Stimulated activated effector memory CD8-positive, alpha-beta T cell treated with anti-CD3 and anti-CD28 coated beads, Interleukin-12 subunit alpha, Interleukin-12 subunit beta, amount 100 ng/mL, for 72 hours (primary cell): Measurements from ENCODE around the gene PGD.
"Not testable (repeated sequence)": the region's sequence is repeated elsewhere in the genome, so short reads cannot be mapped to it uniquely, and the experiment has no call there.

Experiments
- ATAC-seq: fragments of 150-1000 bp; cut with Tn5 transposase; 2 replicates; pipeline ENCODE4 v1.10.0; 2021
- DNase-seq, 2 donors: peaks; one replicate each; pipeline ENCODE4 v3.0.0; 2021 to 2022; ENCODE audit warnings: low spot score in 2 of 2
- H3K27ac Mint-ChIP-seq: one replicate; pipeline ENCODE4 v1.8.0; 2022; ENCODE audit warnings: mild to moderate bottlenecking, mixed read lengths
- H3K36me3 Mint-ChIP-seq: one replicate; pipeline ENCODE4 v1.8.0; 2022; ENCODE audit warnings: mild to moderate bottlenecking, mixed read lengths
- H3K4me1 Mint-ChIP-seq: one replicate; pipeline ENCODE4 v1.8.0; 2022; ENCODE audit warnings: mixed read lengths
- H3K4me3 Mint-ChIP-seq: one replicate; pipeline ENCODE4 v1.8.0; 2022; ENCODE audit warnings: mild to moderate bottlenecking, mixed read lengths
- H3K9me3 Mint-ChIP-seq: one replicate; pipeline ENCODE4 v1.8.0; 2022; ENCODE audit warnings: mixed read lengths

PGD gene

GRCh38 chr1:10438677-10439163, 39.9 kb downstream of the PGD start:
- Mint-ChIP-seq H3K36me3 (no peaks in the 10 kb centered on the region), H3K9me3 (no peaks in the 10 kb centered on the region), H3K4me1 (no peaks in the 10 kb centered on the region), H3K27ac (no peak overlapping the region), H3K4me3 (no peak overlapping the region)
- ATAC-seq (no peak), DNase-seq (no peak)

GRCh38 chr1:10440305-10440704, 41.4 kb downstream of the PGD start:
- Mint-ChIP-seq H3K4me3 (no peak overlapping the region), H3K9me3 (no peaks in the 10 kb centered on the region), H3K27ac (no peak overlapping the region), H3K4me1 (no peaks in the 10 kb centered on the region), H3K36me3 (no peaks in the 10 kb centered on the region)
- DNase-seq = no peak
- no peak for ATAC-seq

GRCh38 chr1:10440794-10441193, 41.9 kb downstream of the PGD start:
- Mint-ChIP-seq H3K36me3 (no peaks in the 10 kb centered on the region), H3K4me3 (no peak overlapping the region), H3K4me1 (no peaks in the 10 kb centered on the region), H3K27ac (no peak overlapping the region), H3K9me3 (no peaks in the 10 kb centered on the region)
- ATAC-seq (no peak), DNase-seq (no peak)

GRCh38 chr1:10444248-10444647, 45.4 kb downstream of the PGD start:
- Mint-ChIP-seq H3K27ac (peak overlapping the region; percentile 34), H3K36me3 (no peaks in the 10 kb centered on the region), H3K9me3 (no peaks in the 10 kb centered on the region), H3K4me3 (no peak overlapping the region), H3K4me1 (no peaks in the 10 kb centered on the region)
- ATAC-seq = no peak
- DNase-seq = no peak

GRCh38 chr1:10444795-10445397, 46.0 kb downstream of the PGD start:
- peak; percentile 95 for ATAC-seq
- Mint-ChIP-seq H3K4me1 (no peaks in the 10 kb centered on the region), H3K36me3 (no peaks in the 10 kb centered on the region), H3K27ac (peak overlapping the region; percentile 34), H3K9me3 (no peaks in the 10 kb centered on the region), H3K4me3 (no peak overlapping the region)
- no peak for DNase-seq

- Mint-ChIP-seq H3K4me1 (no peaks in the 10 kb centered on the region), H3K9me3 (no peaks in the 10 kb centered on the region), H3K4me3 (no peak overlapping the region), H3K36me3 (no peaks in the 10 kb centered on the region), H3K27ac (no peak overlapping the region)
- DNase-seq (no peak), ATAC-seq (no peak)
These were observed 48.0 kb downstream of the PGD start for GRCh38 chr1:10446790-10447422.

- no peak within 1 kb of the TSS for H3K4me3 Mint-ChIP-seq
- no peaks in the 10 kb centered on the region for H3K36me3 Mint-ChIP-seq
- DNase-seq (no peak), ATAC-seq (no peak)
- no peaks in the 10 kb centered on the region for H3K4me1 Mint-ChIP-seq
- no peak within 1 kb of the TSS for H3K27ac Mint-ChIP-seq
- no peaks in the 10 kb centered on the region for H3K9me3 Mint-ChIP-seq
These were observed 50.9 kb downstream of the PGD start, which contains the start of gene CORT for GRCh38 chr1:10449751-10450150. Gene CORT, plus strand, starts transcription at chr1:10450031. Its CDS starts 193 bp downstream, at chr1:10450224.

- Mint-ChIP-seq H3K27ac (no peak overlapping the region), H3K9me3 (no peaks in the 10 kb centered on the region), H3K4me1 (no peaks in the 10 kb centered on the region), H3K36me3 (no peaks in the 10 kb centered on the region), H3K4me3 (no peak overlapping the region)
- no peak for ATAC-seq
- DNase-seq = no peak
These were observed 51.4 kb downstream of the PGD start for GRCh38 chr1:10450156-10450814.

- H3K4me1 Mint-ChIP-seq = no peaks in the 10 kb centered on the region
- no peaks in the 10 kb centered on the region for H3K9me3 Mint-ChIP-seq
- ATAC-seq (no peak), DNase-seq (no peak)
- no peak overlapping the region for H3K27ac Mint-ChIP-seq
- H3K36me3 Mint-ChIP-seq = peaks cover 2% of the 10 kb centered on the region
- no peak overlapping the region for H3K4me3 Mint-ChIP-seq
These were observed 52.0 kb downstream of the PGD start for GRCh38 chr1:10450836-10451235.

- Mint-ChIP-seq H3K9me3 (no peaks in the 10 kb centered on the region), H3K27ac (no peak overlapping the region), H3K4me1 (no peaks in the 10 kb centered on the region), H3K36me3 (peaks cover 7% of the 10 kb centered on the region), H3K4me3 (no peak overlapping the region)
- DNase-seq = no peak
- no peak for ATAC-seq
These were observed 52.4 kb downstream of the PGD start for GRCh38 chr1:10451287-10451686.

- H3K27ac Mint-ChIP-seq = no peak overlapping the region
- H3K4me3 Mint-ChIP-seq = no peak overlapping the region
- DNase-seq (no peak), ATAC-seq (no peak)
- H3K4me1 Mint-ChIP-seq = no peaks in the 10 kb centered on the region
- H3K9me3 Mint-ChIP-seq = no peaks in the 10 kb centered on the region
- H3K36me3 Mint-ChIP-seq = peaks cover 45% of the 10 kb centered on the region
These were observed 57.2 kb downstream of the PGD start for GRCh38 chr1:10456048-10456447.

GRCh38 chr1:10456661-10457060, 57.8 kb downstream of the PGD start:
- ATAC-seq (no peak), DNase-seq (no peak)
- no peaks in the 10 kb centered on the region for H3K9me3 Mint-ChIP-seq
- peaks cover 51% of the 10 kb centered on the region for H3K36me3 Mint-ChIP-seq
- no peak overlapping the region for H3K4me3 Mint-ChIP-seq
- H3K4me1 Mint-ChIP-seq = no peaks in the 10 kb centered on the region
- no peak overlapping the region for H3K27ac Mint-ChIP-seq

- H3K9me3 Mint-ChIP-seq, DNase-seq, H3K4me1 Mint-ChIP-seq, H3K4me3 Mint-ChIP-seq, ATAC-seq, H3K27ac Mint-ChIP-seq: not testable (repeated sequence)
- peaks cover 59% of the 10 kb centered on the region for H3K36me3 Mint-ChIP-seq
These were observed 58.6 kb downstream of the PGD start for GRCh38 chr1:10457462-10457861.

GRCh38 chr1:10457875-10458274, 59.0 kb downstream of the PGD start:
- DNase-seq (no peak), ATAC-seq (no peak)
- no peaks in the 10 kb centered on the region for H3K4me1 Mint-ChIP-seq
- H3K27ac Mint-ChIP-seq = no peak overlapping the region
- H3K36me3 Mint-ChIP-seq = peaks cover 63% of the 10 kb centered on the region
- no peak overlapping the region for H3K4me3 Mint-ChIP-seq
- no peaks in the 10 kb centered on the region for H3K9me3 Mint-ChIP-seq

GRCh38 chr1:10459184-10459583, 60.3 kb downstream of the PGD start:
- no peak for ATAC-seq

GRCh38 chr1:10467078-10467477, 68.2 kb downstream of the PGD start:
- ATAC-seq = no peak
- H3K4me1 Mint-ChIP-seq = peaks cover 8% of the 10 kb centered on the region
- H3K9me3 Mint-ChIP-seq = no peaks in the 10 kb centered on the region
- H3K36me3 Mint-ChIP-seq = peaks cover 89% of the 10 kb centered on the region
- H3K4me3 Mint-ChIP-seq = no peak overlapping the region
- DNase-seq = no peak
- no peak overlapping the region for H3K27ac Mint-ChIP-seq

More at GRCh38 chr1:10459184-10459583, 60.3 kb downstream of the PGD start:
- no peak for DNase-seq
- Mint-ChIP-seq H3K9me3 (no peaks in the 10 kb centered on the region), H3K4me1 (no peaks in the 10 kb centered on the region), H3K27ac (no peak overlapping the region), H3K36me3 (peaks cover 76% of the 10 kb centered on the region), H3K4me3 (no peak overlapping the region)
